ENCODE results near the gene ZHX3. TPM values are rescaled to one million over a fixed set of nuclear protein-coding genes. Genes with fewer than 3 reads are reported as not detected.

ZHX3 gene
- total and polyA plus RNA-seq, 7 experiments from 2014 or later = 6.6 to 12.8 (median 8.1) TPM

DNA sequence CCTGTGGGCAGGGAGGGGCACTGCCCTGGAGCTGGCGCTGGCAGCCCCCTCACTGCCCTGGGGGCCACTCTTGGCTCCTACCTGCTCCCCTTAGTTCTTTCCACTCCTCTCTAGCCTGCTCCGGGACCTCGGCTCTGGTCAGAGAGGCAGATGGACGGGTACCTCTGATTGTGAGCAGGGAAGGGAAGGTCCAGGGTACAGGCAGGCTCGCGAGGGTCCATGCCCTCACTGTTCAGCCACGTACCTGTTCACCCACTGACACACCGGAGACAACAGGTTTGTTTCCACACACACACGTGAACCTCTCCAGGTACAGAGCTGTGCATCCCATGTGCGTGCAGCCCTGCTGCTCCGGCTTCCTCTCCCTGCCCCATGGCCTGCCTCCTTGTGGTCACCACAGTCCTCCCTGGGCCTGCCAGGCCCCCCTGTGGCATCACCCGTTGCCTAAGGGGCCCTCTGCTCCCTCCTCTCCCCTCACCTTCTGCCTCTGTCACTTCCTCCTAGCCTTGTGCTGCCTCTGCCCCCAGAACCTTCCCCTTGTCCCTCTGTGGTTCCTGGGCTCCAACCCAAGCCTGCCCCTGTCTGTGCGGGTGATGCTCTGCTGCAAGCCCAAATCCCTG, 46.8 kb upstream of the ZHX3 start:
- DNase-seq (no peak), ATAC-seq (no peak)
- CTCF ChIA-PET = no interaction called here
- no peaks in the 10 kb centered on the region for H3K36me3 ChIP-seq (ENCODE audit: control insufficient read depth in 2 of 3, insufficient read depth in 3 of 3, low read length in 3 of 3)
- Mint-ChIP-seq H3K27me3 (peaks cover 21 to 33% (median 32%) of the 10 kb centered on the region in 5 donors), H3K9me3 (peaks cover 0 to 3% (median 0%) of the 10 kb centered on the region in 11 donors), H3K4me1 (peaks cover 3 to 11% (median 9%) of the 10 kb centered on the region in 7 donors), H3K27ac (no peak overlapping the region), H3K36me3 (no peaks in the 10 kb centered on the region), H3K4me3 (no peak overlapping the region)
- H3K9me3 ChIP-seq (ENCODE audit: control insufficient read depth in 2 of 3, low read length in 3 of 3) = no peaks in the 10 kb centered on the region
- intact Hi-C loops (cut with micrococcal nuclease) = no loop called here
- H3K27me3 ChIP-seq (ENCODE audit: control insufficient read depth in 2 of 2, insufficient read depth in 2 of 2, low read length in 2 of 2) = no peaks in the 10 kb centered on the region
- H3K4me1 ChIP-seq (ENCODE audit: control insufficient read depth in 2 of 2, insufficient read depth in 2 of 2, low read length in 2 of 2) = no peaks in the 10 kb centered on the region
- POLR2A ChIA-PET = no interaction called here
- no peak overlapping the region for H3K4me3 ChIP-seq (ENCODE audit: low read length)
- H3K27ac ChIP-seq (ENCODE audit: low read depth, low read length) = no peak overlapping the region

- H3K27me3 ChIP-seq (ENCODE audit: control insufficient read depth in 2 of 2, insufficient read depth in 2 of 2, low read length in 2 of 2) = no peaks in the 10 kb centered on the region
- H3K4me1 ChIP-seq (ENCODE audit: control insufficient read depth in 2 of 2, insufficient read depth in 2 of 2, low read length in 2 of 2) = no peaks in the 10 kb centered on the region
- peaks cover 21 to 28% (median 27%) of the 10 kb centered on the region in 5 donors for H3K27me3 Mint-ChIP-seq
- peaks cover 0 to 3% (median 0%) of the 10 kb centered on the region in 11 donors for H3K9me3 Mint-ChIP-seq
- H3K9me3 ChIP-seq (ENCODE audit: control insufficient read depth in 2 of 3, low read length in 3 of 3) = no peaks in the 10 kb centered on the region
- H3K4me1 Mint-ChIP-seq = peaks cover 3 to 11% (median 9%) of the 10 kb centered on the region in 7 donors
- ChIA-PET CTCF (no interaction called here), POLR2A (no interaction called here)
- no peak for ATAC-seq
- no peaks in the 10 kb centered on the region for H3K36me3 ChIP-seq (ENCODE audit: control insufficient read depth in 2 of 3, insufficient read depth in 3 of 3, low read length in 3 of 3)
- no peaks in the 10 kb centered on the region for H3K36me3 Mint-ChIP-seq
- no peak overlapping the region for H3K4me3 Mint-ChIP-seq
- no peak overlapping the region for H3K27ac ChIP-seq (ENCODE audit: low read depth, low read length)
- H3K4me3 ChIP-seq (ENCODE audit: low read length) = no peak overlapping the region
- no peak for DNase-seq
- no peak overlapping the region for H3K27ac Mint-ChIP-seq
- intact Hi-C loops (cut with micrococcal nuclease) = no loop called here
Measured at GRCh38 chr20:41363601-41364000, 46.1 kb upstream of the ZHX3 start.

DNA sequence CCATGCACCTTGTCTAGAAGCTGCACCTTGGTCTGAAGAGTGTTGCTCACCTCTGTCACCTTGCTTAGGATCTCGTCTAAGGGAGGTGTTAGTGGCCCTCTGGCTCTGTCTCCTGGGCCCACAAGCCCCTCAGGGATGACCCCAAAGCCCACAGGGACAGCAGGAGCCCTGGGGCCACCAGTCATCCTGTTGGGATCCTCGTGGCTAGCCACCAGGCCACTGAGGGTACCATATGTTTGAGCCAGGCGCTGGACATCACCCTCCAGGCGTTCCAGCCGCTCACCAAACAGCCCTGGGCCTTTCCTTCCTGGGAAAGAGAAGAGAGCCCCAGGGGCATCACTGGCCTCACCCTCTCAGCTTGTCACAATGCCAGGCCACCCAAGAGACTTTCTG, 45.2 kb upstream of the ZHX3 start:
- H3K36me3 Mint-ChIP-seq = no peaks in the 10 kb centered on the region
- ATAC-seq = no peak
- no peak overlapping the region for H3K4me3 Mint-ChIP-seq
- peaks cover 15 to 23% (median 20%) of the 10 kb centered on the region in 5 donors for H3K27me3 Mint-ChIP-seq
- CTCF ChIA-PET = no interaction called here
- Histone ChIP-seq H3K9me3 (ENCODE audit: control insufficient read depth in 2 of 3, low read length in 3 of 3) (no peaks in the 10 kb centered on the region), H3K36me3 (ENCODE audit: control insufficient read depth in 2 of 3, insufficient read depth in 3 of 3, low read length in 3 of 3) (no peaks in the 10 kb centered on the region), H3K27ac (ENCODE audit: low read depth, low read length) (no peak overlapping the region), H3K27me3 (ENCODE audit: control insufficient read depth in 2 of 2, insufficient read depth in 2 of 2, low read length in 2 of 2) (no peaks in the 10 kb centered on the region), H3K4me3 (ENCODE audit: low read length) (no peak overlapping the region), H3K4me1 (ENCODE audit: control insufficient read depth in 2 of 2, insufficient read depth in 2 of 2, low read length in 2 of 2) (no peaks in the 10 kb centered on the region)
- intact Hi-C loops (cut with micrococcal nuclease) = no loop called here
- DNase-seq = no peak
- peaks cover 0 to 3% (median 0%) of the 10 kb centered on the region in 11 donors for H3K9me3 Mint-ChIP-seq
- no peak overlapping the region for H3K27ac Mint-ChIP-seq
- POLR2A ChIA-PET = no interaction called here
- H3K4me1 Mint-ChIP-seq = peaks cover 3 to 11% (median 8%) of the 10 kb centered on the region in 7 donors

GRCh38 chr20:41361757-41362747, 44.5 kb upstream of the ZHX3 start:
- ChIA-PET CTCF (no interaction called here), POLR2A (no interaction called here)
- Mint-ChIP-seq H3K4me3 (no peak overlapping the region), H3K27me3 (peaks cover 8 to 16% (median 13%) of the 10 kb centered on the region in 5 donors), H3K9me3 (peaks cover 0 to 2% (median 0%) of the 10 kb centered on the region in 11 donors), H3K36me3 (no peaks in the 10 kb centered on the region), H3K27ac (no peak overlapping the region), H3K4me1 (peaks cover 0 to 6% (median under 1%) of the 10 kb centered on the region in 7 donors)
- Histone ChIP-seq H3K27me3 (ENCODE audit: control insufficient read depth in 2 of 2, insufficient read depth in 2 of 2, low read length in 2 of 2) (no peaks in the 10 kb centered on the region), H3K9me3 (ENCODE audit: control insufficient read depth in 2 of 3, low read length in 3 of 3) (no peaks in the 10 kb centered on the region), H3K4me3 (ENCODE audit: low read length) (no peak overlapping the region), H3K4me1 (ENCODE audit: control insufficient read depth in 2 of 2, insufficient read depth in 2 of 2, low read length in 2 of 2) (no peaks in the 10 kb centered on the region), H3K27ac (ENCODE audit: low read depth, low read length) (no peak overlapping the region), H3K36me3 (ENCODE audit: control insufficient read depth in 2 of 3, insufficient read depth in 3 of 3, low read length in 3 of 3) (no peaks in the 10 kb centered on the region)
- intact Hi-C loops (cut with micrococcal nuclease) = no loop called here
- ATAC-seq (no peak), DNase-seq (no peak)

- peaks cover 0 to 2% (median 0%) of the 10 kb centered on the region in 11 donors for H3K9me3 Mint-ChIP-seq
- ATAC-seq (no peak), DNase-seq (no peak)
- H3K36me3 Mint-ChIP-seq = no peaks in the 10 kb centered on the region
- no peak overlapping the region for H3K4me3 ChIP-seq (ENCODE audit: low read length)
- H3K4me3 Mint-ChIP-seq = no peak overlapping the region
- no peaks in the 10 kb centered on the region for H3K9me3 ChIP-seq (ENCODE audit: control insufficient read depth in 2 of 3, low read length in 3 of 3)
- no peak overlapping the region for H3K27ac ChIP-seq (ENCODE audit: low read depth, low read length)
- peaks cover 0 to 6% (median 0%) of the 10 kb centered on the region in 7 donors for H3K4me1 Mint-ChIP-seq
- H3K27me3 ChIP-seq (ENCODE audit: control insufficient read depth in 2 of 2, insufficient read depth in 2 of 2, low read length in 2 of 2) = no peaks in the 10 kb centered on the region
- H3K27me3 Mint-ChIP-seq = peaks cover 7 to 14% (median 13%) of the 10 kb centered on the region in 5 donors
- no peaks in the 10 kb centered on the region for H3K36me3 ChIP-seq (ENCODE audit: control insufficient read depth in 2 of 3, insufficient read depth in 3 of 3, low read length in 3 of 3)
- no peaks in the 10 kb centered on the region for H3K4me1 ChIP-seq (ENCODE audit: control insufficient read depth in 2 of 2, insufficient read depth in 2 of 2, low read length in 2 of 2)
- H3K27ac Mint-ChIP-seq = no peak overlapping the region
- CTCF ChIA-PET = no interaction called here
- intact Hi-C loops (cut with micrococcal nuclease) = no loop called here
- POLR2A ChIA-PET = interaction anchor here (0.6 kb wide), 1 partner anchor 188 kb away, joined by 3 read pairs; no protein-coding TSS in a partner anchor
Measured at GRCh38 chr20:41360831-41361756, 43.6 kb upstream of the ZHX3 start.

- ATAC-seq (no peak), DNase-seq (no peak)
- ChIA-PET POLR2A (no interaction called here), CTCF (interaction anchor here (0.5 kb wide), 1 partner anchor 156 kb away, joined by 3 read pairs; no protein-coding TSS in a partner anchor)
- Mint-ChIP-seq H3K27ac (no peak overlapping the region), H3K4me3 (no peak overlapping the region), H3K36me3 (no peaks in the 10 kb centered on the region), H3K27me3 (peaks cover 0 to 3% (median under 1%) of the 10 kb centered on the region in 5 donors), H3K4me1 (no peaks in the 10 kb centered on the region), H3K9me3 (no peaks in the 10 kb centered on the region)
- Histone ChIP-seq H3K27ac (ENCODE audit: low read depth, low read length) (no peak overlapping the region), H3K4me1 (ENCODE audit: control insufficient read depth in 2 of 2, insufficient read depth in 2 of 2, low read length in 2 of 2) (no peaks in the 10 kb centered on the region), H3K9me3 (ENCODE audit: control insufficient read depth in 2 of 3, low read length in 3 of 3) (no peaks in the 10 kb centered on the region), H3K27me3 (ENCODE audit: control insufficient read depth in 2 of 2, insufficient read depth in 2 of 2, low read length in 2 of 2) (no peaks in the 10 kb centered on the region), H3K36me3 (ENCODE audit: control insufficient read depth in 2 of 3, insufficient read depth in 3 of 3, low read length in 3 of 3) (no peaks in the 10 kb centered on the region), H3K4me3 (ENCODE audit: low read length) (no peak overlapping the region)
- intact Hi-C loops (cut with micrococcal nuclease) = no loop called here
Measured at GRCh38 chr20:41359541-41360011, 42.0 kb upstream of the ZHX3 start.
